GM19468 (cell line): ENCODE results near the gene C10orf88.
"Not testable (repeated sequence)": the region's sequence is repeated elsewhere in the genome, so short reads cannot be mapped to it uniquely, and the experiment has no call there.

Experiments
- ATAC-seq: cut with Tn5 transposase; IDR thresholded peaks from one replicate; pipeline ENCODE4 v1.9.1; 2021; ENCODE audit warnings: mild to moderate bottlenecking, moderate library complexity, moderate number of reproducible peaks; ENCODE audit not compliant: unreplicated experiment; ENCODE audit errors: extremely low read depth

The C10orf88 gene

DNA sequence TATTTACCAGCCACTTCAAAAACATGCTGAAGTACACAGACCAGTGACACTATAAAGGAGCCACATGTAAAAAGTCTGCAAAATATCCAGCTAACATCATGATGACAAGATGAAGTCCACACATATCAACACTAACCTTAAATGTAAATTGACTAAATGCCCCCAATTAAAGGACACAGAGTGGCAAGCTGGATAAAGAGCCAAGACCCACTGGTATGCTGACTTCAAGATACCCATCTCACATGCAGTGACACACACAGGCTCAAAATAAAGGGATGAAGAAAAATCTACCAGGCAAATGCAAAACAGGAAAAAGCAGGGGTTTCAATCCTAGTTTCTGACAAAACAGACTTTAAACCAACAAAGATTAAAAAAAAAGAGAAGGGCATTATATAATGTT is 12.9 kb upstream of the C10orf88 start:
- ATAC-seq, result no peak

GRCh38 chr10:122962405-122962804 is 8.4 kb upstream of the C10orf88 start:
- ATAC-seq, result no peak

DNA sequence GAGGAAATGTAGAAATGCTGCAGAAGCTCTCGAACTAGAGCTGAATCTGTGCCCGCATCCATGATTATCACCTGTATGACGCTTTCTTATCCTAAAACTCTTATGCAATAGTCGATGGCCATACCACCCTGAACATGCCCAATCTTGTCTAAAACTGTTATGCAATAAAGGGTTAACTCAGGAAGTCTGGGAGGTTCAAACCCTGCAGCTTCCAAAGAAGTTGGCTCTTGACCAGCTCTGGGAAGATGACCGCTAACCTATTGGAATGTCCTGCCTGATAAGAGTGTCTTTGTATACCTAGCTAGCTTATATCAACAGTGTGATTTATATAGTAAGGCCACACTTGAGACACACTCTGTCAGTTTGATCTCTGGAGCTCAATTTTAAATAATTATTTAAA is 3.4 kb upstream of the C10orf88 start:
- ATAC-seq, result no peak

DNA sequence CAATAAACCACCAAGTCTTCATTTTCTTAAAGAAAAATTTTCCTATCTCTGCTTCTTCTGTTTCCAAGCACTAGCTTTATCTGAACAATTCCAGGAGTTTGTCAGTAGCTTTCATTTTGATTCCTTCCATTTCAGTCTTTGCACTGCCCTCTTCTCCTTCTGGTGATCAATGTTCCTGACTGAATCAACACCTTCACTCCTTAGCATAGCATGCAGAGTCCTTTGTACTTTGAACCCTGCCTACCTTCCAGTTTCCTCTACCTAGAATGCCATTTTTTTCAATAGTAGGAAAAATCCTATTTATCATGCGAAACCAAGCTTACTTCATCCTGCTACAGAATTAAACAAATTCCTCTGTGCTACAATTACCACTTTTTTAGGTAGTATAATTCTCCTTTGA is 1.9 kb upstream of the C10orf88 start:
- no peak for ATAC-seq

DNA sequence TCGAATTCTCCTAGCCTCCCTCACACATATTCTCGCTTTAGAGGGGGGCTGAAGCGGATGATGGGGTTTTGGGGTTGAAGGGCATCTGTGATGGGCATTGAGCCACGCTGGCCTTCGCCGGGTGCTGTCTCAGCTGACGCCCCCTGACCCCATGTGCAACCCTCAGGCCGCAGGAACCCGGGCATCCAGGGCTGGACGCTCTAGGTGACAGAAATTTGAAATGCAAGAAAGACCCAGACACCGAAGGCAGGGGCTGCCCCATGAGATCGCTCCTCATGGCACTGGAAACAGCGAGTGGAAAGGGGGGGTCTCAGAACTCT is 664 bp upstream of the C10orf88 start:
- no peak for ATAC-seq

DNA sequence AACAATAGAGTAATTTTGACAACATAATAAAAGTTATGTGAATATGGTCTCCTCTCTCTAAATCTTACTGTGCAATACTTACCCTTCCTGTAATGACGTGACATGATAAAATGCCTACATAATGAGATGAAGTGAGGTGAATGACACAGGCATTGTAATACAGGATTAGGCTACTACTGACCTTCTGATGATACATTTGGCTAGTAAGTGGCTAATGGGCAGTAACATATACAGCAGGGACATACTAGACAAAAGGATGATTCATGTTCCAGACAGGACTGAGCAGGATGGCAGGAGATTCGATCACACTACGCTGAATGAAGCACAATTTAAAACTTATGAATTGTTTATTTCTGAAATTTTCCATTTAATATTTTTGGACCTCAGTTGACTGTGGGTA is 4.7 kb downstream of the C10orf88 start:
- no peak for ATAC-seq

GRCh38 chr10:122939856-122940543 is 14.0 kb downstream of the C10orf88 start:
- no peak for ATAC-seq

DNA sequence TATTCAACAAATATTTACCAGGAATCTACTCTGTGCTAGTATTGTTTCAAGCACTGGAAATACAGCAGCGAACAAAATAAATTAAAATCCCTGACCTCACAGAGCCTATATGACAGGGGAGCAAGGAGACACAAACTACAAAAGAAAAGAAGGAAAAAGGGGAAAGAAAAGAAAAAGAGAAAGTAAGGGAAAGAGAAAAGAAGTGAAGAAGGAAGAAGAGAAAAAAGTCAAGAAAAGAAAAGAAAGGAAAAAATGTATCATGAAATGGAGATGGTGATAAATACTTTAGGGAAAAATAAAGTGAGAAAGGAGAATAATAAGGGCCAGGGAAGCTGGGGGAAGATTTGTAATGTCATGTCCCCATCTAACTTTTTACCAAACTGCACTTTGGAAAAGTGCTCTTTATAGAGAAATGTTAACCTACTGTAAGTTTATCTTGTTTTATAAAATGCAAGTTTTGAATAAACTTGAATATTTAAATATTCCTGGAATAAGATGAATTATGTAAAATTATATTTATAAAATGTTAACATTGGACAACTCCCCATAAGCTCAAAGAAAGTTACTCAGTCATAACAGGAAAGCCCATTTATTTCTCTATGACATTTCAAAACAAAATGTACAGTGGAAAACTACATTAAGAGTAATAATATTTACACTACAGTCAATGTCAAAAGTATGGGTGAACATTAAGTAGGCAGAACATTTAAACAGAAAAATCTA is 14.7 kb downstream of the C10orf88 start:
- no peak for ATAC-seq

- ATAC-seq, result no peak
Measured at GRCh38 chr10:122931088-122931906, 22.7 kb downstream of the C10orf88 start.

GRCh38 chr10:122930140-122930539 is 23.9 kb downstream of the C10orf88 start:
- ATAC-seq, result no peak

DNA sequence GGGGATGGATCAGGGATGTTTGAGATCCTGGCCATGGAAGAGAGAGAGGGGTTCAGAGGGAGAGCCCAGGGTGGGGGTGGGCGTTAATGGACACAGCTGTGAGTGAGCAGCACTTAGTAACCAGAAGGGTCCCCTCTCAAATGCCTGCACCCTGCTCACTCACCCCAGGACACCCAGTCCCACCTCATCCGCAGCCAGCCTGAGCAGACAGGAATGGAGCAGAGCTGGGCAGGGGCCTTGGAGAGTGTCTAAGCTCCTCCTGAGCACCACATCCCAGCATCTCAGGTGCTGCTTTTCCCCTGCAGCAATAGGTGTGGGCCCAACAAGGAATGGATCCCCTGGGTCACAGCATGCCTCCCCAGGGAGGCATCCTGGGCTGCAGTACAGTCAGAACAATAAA is 38.3 kb downstream of the C10orf88 start:
- ATAC-seq, result no peak

DNA sequence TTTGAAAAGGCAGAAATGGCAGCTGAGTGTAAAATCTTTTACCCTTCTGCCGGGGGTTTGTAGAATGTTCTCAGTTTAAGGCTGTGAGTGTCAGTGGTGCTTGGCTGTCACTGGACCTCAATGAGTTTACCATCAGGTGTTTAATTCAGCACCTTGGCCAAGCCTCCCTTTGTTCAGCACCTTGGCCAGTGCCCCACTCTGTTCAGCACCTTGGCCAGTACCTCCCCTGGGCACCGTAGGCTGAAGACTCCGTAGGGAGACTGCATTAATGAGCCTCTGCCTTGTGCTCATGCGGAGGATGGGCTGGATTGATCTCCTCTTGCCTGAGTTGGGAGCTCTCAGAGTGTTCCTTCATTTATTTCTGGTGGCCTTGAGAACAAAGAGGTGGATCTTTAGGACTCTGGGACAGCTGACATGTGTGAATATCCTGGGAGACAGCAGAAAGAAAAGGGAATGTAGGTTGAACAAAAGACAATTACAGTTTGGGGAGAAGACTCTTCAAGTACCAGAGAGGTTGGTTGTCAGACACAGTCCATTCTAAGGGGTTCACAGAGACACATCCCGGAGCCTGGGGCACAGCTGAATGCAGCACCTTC is 42.0 kb downstream of the C10orf88 start:
- ATAC-seq, result no peak

GRCh38 chr10:122910310-122910709 is 43.7 kb downstream of the C10orf88 start, which contains the start of gene FAM24A:
Gene FAM24A, plus strand, starts transcription at chr10:122910610. Its CDS starts 1,025 bp downstream, at chr10:122911635.
- ATAC-seq, result no peak

GRCh38 chr10:122903861-122904260 is 50.2 kb downstream of the C10orf88 start:
- not testable (repeated sequence) for ATAC-seq

- ATAC-seq, result no peak
Measured at GRCh38 chr10:122894261-122894944, 59.6 kb downstream of the C10orf88 start.

DNA sequence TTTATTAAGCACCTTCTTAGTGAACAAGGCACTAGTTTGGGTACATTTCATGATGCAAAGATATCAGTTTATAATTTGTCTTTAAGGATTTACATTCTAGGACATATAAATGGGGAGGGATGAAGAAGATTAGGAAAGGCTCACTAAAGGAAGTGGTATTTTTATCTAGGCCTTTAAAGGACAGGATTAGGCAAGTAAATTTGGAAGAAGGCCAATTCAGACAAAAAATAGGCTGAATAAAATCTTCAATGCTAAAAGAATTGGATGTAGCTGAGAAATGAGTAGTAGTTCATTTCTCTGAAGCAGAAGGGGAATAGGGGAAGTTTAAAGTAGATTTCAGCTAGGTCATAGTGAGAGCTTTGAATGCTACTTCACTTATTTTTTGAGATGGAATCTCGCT is 69.9 kb downstream of the C10orf88 start:
- no peak for ATAC-seq

- ATAC-seq, result no peak
Measured at GRCh38 chr10:122882766-122883165, 71.3 kb downstream of the C10orf88 start.
